Progenitor cell of endocrine pancreas (in vitro differentiated cells): ENCODE measurements around the gene WSCD1. TPM values are rescaled to one million over a fixed set of nuclear protein-coding genes. Genes with fewer than 3 reads are reported as not detected.

Source experiments
- DNase-seq: peaks from one replicate; pipeline ENCODE4 v3.0.0; 2021; ENCODE audit warnings: low spot score; ENCODE audit not compliant: unreplicated experiment
- H3K27ac Mint-ChIP-seq: 2 replicates; pipeline ENCODE4 v1.8.0; 2021; ENCODE audit warnings: mild to moderate bottlenecking, moderate library complexity, mixed read lengths
- H3K27me3 Mint-ChIP-seq: 2 replicates; pipeline ENCODE4 v1.8.0; 2021; ENCODE audit warnings: mixed read lengths
- H3K36me3 Mint-ChIP-seq: 2 replicates; pipeline ENCODE4 v1.8.0; 2022; ENCODE audit warnings: mixed read lengths; ENCODE audit not compliant: insufficient read depth
- H3K4me1 Mint-ChIP-seq: 2 replicates; pipeline ENCODE4 v1.8.0; 2021; ENCODE audit warnings: low read depth, mixed read lengths
- H3K4me3 Mint-ChIP-seq: 2 replicates; pipeline ENCODE4 v1.8.0; 2021; ENCODE audit warnings: low read depth, mild to moderate bottlenecking, moderate library complexity, mixed read lengths
- H3K9me3 Mint-ChIP-seq: 2 replicates; pipeline ENCODE4 v1.8.0; 2021; ENCODE audit warnings: low read depth, mixed read lengths
- CTCF ChIP-seq: fragments of 200-600 bp; sonication (generic); IDR thresholded peaks from one replicate; pipeline ENCODE4 v1.5.0; 2021; ENCODE audit warnings: antibody characterized with exemption, mild to moderate bottlenecking; ENCODE audit not compliant: unreplicated experiment
- total RNA-seq: library from RNA; stranded (reverse); gene quantifications from 2 replicates; pipeline ENCODE4 v1.2.1, GENCODE V29; 2021

Gene WSCD1
- total RNA-seq, 1 donor from 2014 or later: 10.3 TPM

DNA sequence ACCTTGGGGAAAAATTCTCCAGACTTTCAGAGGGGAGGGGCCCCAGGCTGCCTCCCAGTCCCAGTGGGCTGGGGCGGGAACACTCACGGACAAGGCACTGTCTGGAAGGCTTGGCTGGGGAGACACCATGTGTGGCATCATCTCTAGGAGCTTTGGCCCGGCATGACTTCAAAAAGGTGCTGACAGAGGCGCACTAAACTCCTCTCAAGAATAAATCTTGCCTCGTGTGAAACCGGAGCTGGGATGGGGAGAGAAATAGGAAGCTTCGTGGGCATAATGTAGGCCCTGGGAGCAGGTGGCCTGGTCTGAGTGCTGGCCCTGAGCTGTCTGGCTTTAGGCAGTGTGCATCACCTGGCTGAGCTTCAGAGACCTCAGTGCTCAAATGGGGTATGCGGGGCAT, 5.7 kb downstream of the WSCD1 start:
- Mint-ChIP-seq H3K9me3 (no peaks in the 10 kb centered on the region), H3K4me1 (peaks cover 1% of the 10 kb centered on the region), H3K27me3 (peaks cover 43% of the 10 kb centered on the region), H3K27ac (no peak overlapping the region), H3K36me3 (no peaks in the 10 kb centered on the region), H3K4me3 (no peak overlapping the region)
- no peak for TF ChIP-seq CTCF
- DNase-seq: no peak

- Mint-ChIP-seq H3K27me3 (peaks cover 30% of the 10 kb centered on the region), H3K27ac (no peak overlapping the region), H3K9me3 (no peaks in the 10 kb centered on the region), H3K36me3 (no peaks in the 10 kb centered on the region), H3K4me1 (no peaks in the 10 kb centered on the region), H3K4me3 (no peak overlapping the region)
- TF ChIP-seq CTCF: no peak
- DNase-seq: no peak
Observed at GRCh38 chr17:6077752-6078151, 7.6 kb downstream of the WSCD1 start.

DNA sequence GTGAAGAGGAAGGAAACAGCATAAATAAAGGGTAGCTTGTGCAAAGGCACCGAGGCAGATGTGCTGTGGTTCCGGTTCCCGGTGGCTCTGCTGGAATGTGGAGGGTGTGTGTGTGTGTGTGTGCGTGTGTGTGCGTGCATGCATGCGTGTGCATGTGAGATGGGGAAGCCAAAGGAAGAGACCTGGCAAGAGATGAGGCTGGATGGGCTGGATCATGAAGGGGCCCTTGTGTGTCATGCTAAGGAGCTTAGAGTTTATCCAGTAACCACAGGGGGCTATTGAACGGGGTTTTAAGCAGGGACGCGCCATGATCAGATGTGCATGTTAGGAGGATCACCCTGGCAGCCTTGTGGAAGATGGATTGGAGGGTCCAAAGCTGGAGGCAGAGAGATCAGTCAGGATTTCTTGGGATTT, 8.3 kb downstream of the WSCD1 start:
- no peak overlapping the region for H3K4me3 Mint-ChIP-seq
- no peak for DNase-seq
- no peak overlapping the region for H3K27ac Mint-ChIP-seq
- TF ChIP-seq CTCF: no peak
- peaks cover 25% of the 10 kb centered on the region for H3K27me3 Mint-ChIP-seq
- H3K4me1 Mint-ChIP-seq: no peaks in the 10 kb centered on the region
- no peaks in the 10 kb centered on the region for H3K9me3 Mint-ChIP-seq
- no peaks in the 10 kb centered on the region for H3K36me3 Mint-ChIP-seq

- no peak for DNase-seq
- Mint-ChIP-seq H3K27me3 (peaks cover 19% of the 10 kb centered on the region), H3K4me3 (no peak overlapping the region), H3K36me3 (no peaks in the 10 kb centered on the region), H3K27ac (no peak overlapping the region), H3K9me3 (no peaks in the 10 kb centered on the region), H3K4me1 (peaks cover 1% of the 10 kb centered on the region)
- TF ChIP-seq CTCF: no peak
Observed at GRCh38 chr17:6079155-6079888, 9.1 kb downstream of the WSCD1 start.

DNA sequence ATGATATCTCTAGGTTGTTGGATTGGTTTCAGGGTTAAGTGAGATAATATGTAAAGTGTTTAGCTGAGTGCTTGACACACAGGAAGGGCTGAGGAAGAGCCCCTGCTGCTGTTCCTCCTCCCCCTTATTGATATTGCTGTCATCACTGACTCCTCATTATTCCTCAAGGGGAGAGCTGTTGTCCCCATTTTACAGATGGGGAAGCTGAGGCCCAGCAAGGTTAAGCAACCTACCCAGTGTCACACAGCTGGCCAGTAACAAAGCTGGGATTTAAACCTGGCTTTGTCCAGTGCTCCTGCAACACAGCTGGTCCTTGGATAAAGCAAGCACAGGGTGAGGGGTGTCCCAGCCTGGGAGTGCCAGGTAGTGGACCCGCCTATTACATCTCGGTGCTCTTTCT, 9.8 kb downstream of the WSCD1 start:
- no peak overlapping the region for H3K27ac Mint-ChIP-seq
- peaks cover 6% of the 10 kb centered on the region for H3K4me1 Mint-ChIP-seq
- no peak for DNase-seq
- H3K9me3 Mint-ChIP-seq: no peaks in the 10 kb centered on the region
- no peak overlapping the region for H3K4me3 Mint-ChIP-seq
- no peak for TF ChIP-seq CTCF
- H3K36me3 Mint-ChIP-seq: no peaks in the 10 kb centered on the region
- H3K27me3 Mint-ChIP-seq: peaks cover 16% of the 10 kb centered on the region
